ENCODE data around the gene EIF5A2. TPM values are rescaled to one million over a fixed set of nuclear protein-coding genes. Genes with fewer than 3 reads are reported as not detected.

EIF5A2 gene
- total RNA-seq, 1 experiment from 2014 or later = 12.4 TPM

DNA sequence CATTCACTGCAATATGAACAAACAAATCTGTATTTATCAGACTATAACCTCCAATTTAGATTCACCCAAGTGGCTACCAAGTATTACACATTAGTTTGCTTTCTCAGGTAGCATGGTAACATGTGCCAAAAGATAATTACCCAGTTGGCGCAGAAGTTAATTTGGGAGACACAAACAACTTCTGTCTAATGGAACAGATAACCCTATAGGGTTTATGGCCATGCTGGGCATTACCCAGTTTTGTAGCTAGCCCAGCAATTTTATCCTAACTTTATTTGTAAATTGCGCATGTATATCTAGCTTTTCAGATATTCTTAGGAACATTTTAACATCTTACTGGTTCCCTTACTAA is 39.2 kb downstream of the EIF5A2 start:
- ChIA-PET POLR2A (ENCODE audit: unreplicated experiment) (interaction anchor here (0.5 to 1.2 kb wide), 9 partner anchors 15 to 1283 kb away, joined by 3 to 8 read pairs (median 5); no protein-coding TSS in a partner anchor), CTCF (interaction anchor here (0.6 to 0.7 kb wide), 2 partner anchors 57 to 1627 kb away, joined by 3 to 4 read pairs; no protein-coding TSS in a partner anchor)
- BruUV-seq (replicated peaks) = no TSS peak
- peaks cover 45% of the 10 kb centered on the region for H4K20me1 ChIP-seq (ENCODE audit: insufficient read depth)
- no peak for TF ChIP-seq EZH2 (IDR thresholded peaks at IDR 0.05; ENCODE audit: low read depth)
- TF ChIP-seq, protein P1, sequence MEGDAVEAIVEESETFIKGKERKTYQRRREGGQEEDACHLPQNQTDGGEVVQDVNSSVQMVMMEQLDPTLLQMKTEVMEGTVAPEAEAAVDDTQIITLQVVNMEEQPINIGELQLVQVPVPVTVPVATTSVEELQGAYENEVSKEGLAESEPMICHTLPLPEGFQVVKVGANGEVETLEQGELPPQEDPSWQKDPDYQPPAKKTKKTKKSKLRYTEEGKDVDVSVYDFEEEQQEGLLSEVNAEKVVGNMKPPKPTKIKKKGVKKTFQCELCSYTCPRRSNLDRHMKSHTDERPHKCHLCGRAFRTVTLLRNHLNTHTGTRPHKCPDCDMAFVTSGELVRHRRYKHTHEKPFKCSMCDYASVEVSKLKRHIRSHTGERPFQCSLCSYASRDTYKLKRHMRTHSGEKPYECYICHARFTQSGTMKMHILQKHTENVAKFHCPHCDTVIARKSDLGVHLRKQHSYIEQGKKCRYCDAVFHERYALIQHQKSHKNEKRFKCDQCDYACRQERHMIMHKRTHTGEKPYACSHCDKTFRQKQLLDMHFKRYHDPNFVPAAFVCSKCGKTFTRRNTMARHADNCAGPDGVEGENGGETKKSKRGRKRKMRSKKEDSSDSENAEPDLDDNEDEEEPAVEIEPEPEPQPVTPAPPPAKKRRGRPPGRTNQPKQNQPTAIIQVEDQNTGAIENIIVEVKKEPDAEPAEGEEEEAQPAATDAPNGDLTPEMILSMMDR (conservative IDR thresholded peaks at IDR 0.05) = no peak
- peaks cover 35% of the 10 kb centered on the region for H3K4me1 ChIP-seq (replicated peaks; ENCODE audit: insufficient read depth)
- H3K36me3 ChIP-seq (ENCODE audit: low read depth) = peaks cover 41% of the 10 kb centered on the region
- intact Hi-C loops (cut with micrococcal nuclease; ENCODE audit: unreplicated experiment) = no loop called here
- peak overlapping the region; percentile 92 for H3K4me3 ChIP-seq
- no peaks in the 10 kb centered on the region for H3K27me3 ChIP-seq (ENCODE audit: insufficient read depth, low read depth)
- H3K79me2 ChIP-seq (ENCODE audit: low read depth) = peaks cover 36% of the 10 kb centered on the region
- peaks cover 70% of the 10 kb centered on the region for H3F3A ChIP-seq (ENCODE audit: insufficient read depth, low read depth)
- no peaks in the 10 kb centered on the region for H3K9me3 ChIP-seq (ENCODE audit: insufficient read depth, low read depth)
- no peak for DNase-seq
- no peaks in the 10 kb centered on the region for H3K9me2 ChIP-seq (ENCODE audit: insufficient read depth)
- peak overlapping the region; percentile 85; the same call in 1 of the 2 replicates for H2AFZ ChIP-seq
- H3K4me2 ChIP-seq = peak overlapping the region; percentile 88
- H3K27ac ChIP-seq = peak overlapping the region; percentile 94

DNA sequence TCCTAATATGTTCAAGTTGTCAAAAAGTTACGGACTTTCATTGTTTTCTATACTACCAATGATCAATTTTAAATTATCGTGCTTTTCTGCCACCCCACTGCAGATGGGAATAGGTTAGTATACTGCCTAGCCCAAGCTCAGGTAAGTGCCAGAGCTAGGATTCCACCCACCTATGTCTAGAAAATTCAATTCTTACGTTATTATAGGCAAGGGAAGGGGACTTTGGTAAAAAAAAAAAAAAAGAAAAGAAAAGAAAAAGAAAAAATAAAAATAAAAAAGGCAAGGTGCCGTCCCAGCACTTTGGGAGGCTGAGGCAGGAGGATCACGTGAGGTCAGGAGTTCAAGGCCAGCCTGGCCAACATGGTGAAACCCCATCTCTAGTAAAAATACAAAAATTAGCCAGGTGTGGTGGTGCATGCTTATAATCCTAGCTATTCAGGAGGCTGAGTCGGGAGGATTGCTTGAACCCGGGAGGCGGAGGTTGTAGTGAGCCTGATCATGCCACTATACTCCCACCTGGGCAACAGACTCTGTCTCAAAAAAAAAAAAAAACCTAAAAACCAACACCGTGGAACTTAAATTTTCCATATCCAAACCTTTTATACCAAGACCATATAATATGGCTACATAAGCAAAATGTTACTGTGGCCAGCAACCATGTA is 39.7 kb downstream of the EIF5A2 start:
- peaks cover 75% of the 10 kb centered on the region for H3F3A ChIP-seq (ENCODE audit: insufficient read depth, low read depth)
- BruUV-seq (replicated peaks) = no TSS peak
- H2AFZ ChIP-seq = no peak overlapping the region
- peak overlapping the region; percentile 88 for H3K4me2 ChIP-seq
- peaks cover 41% of the 10 kb centered on the region for H3K36me3 ChIP-seq (ENCODE audit: low read depth)
- H3K79me2 ChIP-seq (ENCODE audit: low read depth) = peaks cover 36% of the 10 kb centered on the region
- no peak for DNase-seq
- H3K27me3 ChIP-seq (ENCODE audit: insufficient read depth, low read depth) = no peaks in the 10 kb centered on the region
- intact Hi-C loops (cut with micrococcal nuclease; ENCODE audit: unreplicated experiment) = no loop called here
- ChIA-PET CTCF (interaction anchor here (0.7 kb wide), 1 partner anchor 56 kb away, joined by 4 read pairs; no protein-coding TSS in a partner anchor), POLR2A (ENCODE audit: unreplicated experiment) (interaction anchor here (0.6 to 0.8 kb wide), 3 partner anchors 41 to 1283 kb away, joined by 3 to 5 read pairs (median 4); no protein-coding TSS in a partner anchor)
- no peaks in the 10 kb centered on the region for H3K9me2 ChIP-seq (ENCODE audit: insufficient read depth)
- peak overlapping the region; percentile 94 for H3K27ac ChIP-seq
- peaks cover 35% of the 10 kb centered on the region for H3K4me1 ChIP-seq (replicated peaks; ENCODE audit: insufficient read depth)
- H4K20me1 ChIP-seq (ENCODE audit: insufficient read depth) = peaks cover 45% of the 10 kb centered on the region
- TF ChIP-seq EZH2 (IDR thresholded peaks at IDR 0.05; ENCODE audit: low read depth) = no peak
- TF ChIP-seq, protein P1 (conservative IDR thresholded peaks at IDR 0.05) = 0 out of 2 replicates have a peak, but pooled peaks have one; percentile 9
- H3K4me3 ChIP-seq = peak overlapping the region; percentile 92
- H3K9me3 ChIP-seq (ENCODE audit: insufficient read depth, low read depth) = no peaks in the 10 kb centered on the region

DNA sequence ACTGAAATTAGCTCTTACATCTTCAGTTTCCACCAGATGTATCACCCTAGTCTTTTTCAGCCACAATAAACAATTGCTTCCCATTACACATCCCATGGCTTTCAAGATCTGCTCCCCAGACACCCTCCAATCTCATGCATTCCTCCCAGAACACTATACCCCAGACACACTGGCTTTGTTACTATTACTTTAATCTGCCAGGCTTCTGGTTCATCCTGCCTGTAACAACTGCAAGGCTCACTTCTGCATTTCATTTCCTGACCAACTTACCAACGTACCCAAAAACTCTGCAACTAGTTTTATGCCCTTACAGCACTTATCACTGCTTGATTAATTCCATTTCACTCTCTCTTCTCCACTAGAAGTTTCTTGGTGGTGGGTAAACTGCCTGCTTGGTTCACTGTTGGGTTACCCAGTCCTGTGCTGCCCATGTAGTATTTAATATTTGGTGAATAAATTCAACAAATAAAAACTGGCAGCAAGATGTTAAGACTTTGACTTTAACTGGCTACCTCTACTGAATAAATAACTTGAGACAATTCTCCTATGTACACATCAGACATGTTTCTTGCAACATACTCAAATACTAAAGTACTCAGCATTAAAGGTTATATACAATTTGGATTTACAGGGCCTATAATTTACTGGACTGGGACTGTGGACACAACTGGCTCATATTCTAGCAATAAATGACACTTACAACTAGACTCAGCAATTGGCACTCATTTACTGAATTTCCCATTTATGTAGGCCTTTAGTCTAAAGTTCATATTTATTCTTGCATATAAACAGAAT is 41.1 kb downstream of the EIF5A2 start:
- POLR2A ChIA-PET (ENCODE audit: unreplicated experiment) = interaction anchor here (0.5 to 0.9 kb wide), 2 partner anchors 698 to 820 kb away, joined by 3 to 4 read pairs; no protein-coding TSS in a partner anchor

More for the DNA sequence above, 41.1 kb downstream of the EIF5A2 start:
- Histone ChIP-seq H2AFZ (no peak overlapping the region), H3K27me3 (ENCODE audit: insufficient read depth, low read depth) (no peaks in the 10 kb centered on the region), H3F3A (ENCODE audit: insufficient read depth, low read depth) (peaks cover 83% of the 10 kb centered on the region), H3K9me2 (ENCODE audit: insufficient read depth) (no peaks in the 10 kb centered on the region), H3K9me3 (ENCODE audit: insufficient read depth, low read depth) (no peaks in the 10 kb centered on the region), H4K20me1 (ENCODE audit: insufficient read depth) (peaks cover 45% of the 10 kb centered on the region), H3K36me3 (ENCODE audit: low read depth) (peaks cover 41% of the 10 kb centered on the region), H3K4me1 (replicated peaks; ENCODE audit: insufficient read depth) (peaks cover 35% of the 10 kb centered on the region), H3K4me3 (peak overlapping the region; percentile 92), H3K4me2 (peak overlapping the region; percentile 88), H3K79me2 (ENCODE audit: low read depth) (peaks cover 36% of the 10 kb centered on the region), H3K27ac (peak overlapping the region; percentile 94)
- TF ChIP-seq EZH2 (IDR thresholded peaks at IDR 0.05; ENCODE audit: low read depth) = no peak
- TF ChIP-seq, protein P1 (conservative IDR thresholded peaks at IDR 0.05) = no peak
- BruUV-seq (replicated peaks) = no TSS peak
- intact Hi-C loops (cut with micrococcal nuclease; ENCODE audit: unreplicated experiment) = no loop called here
- CTCF ChIA-PET = no interaction called here
- no peak for DNase-seq
